MG63 (cell line): ENCODE data around the gene KISS1. TPM values are rescaled to one million over a fixed set of nuclear protein-coding genes. Genes with fewer than 3 reads are reported as not detected.

Source experiments
- DNase-seq: peaks from one replicate; pipeline ENCODE4 v3.0.0-alpha.2; 2020
- H3K27me3 ChIP-seq: fragments of 250-450 bp; sonication (Bioruptor Pico); 2 replicates; pipeline ENCODE4 v1.5.1; 2020; ENCODE audit warnings: mild to moderate bottlenecking, moderate library complexity
- H3K36me3 ChIP-seq: fragments of 250-450 bp; sonication (Bioruptor Pico); 2 replicates; pipeline ENCODE4 v1.5.1; 2020; ENCODE audit warnings: mild to moderate bottlenecking, moderate library complexity
- H3K4me3 ChIP-seq: fragments of 250-450 bp; sonication (Bioruptor Pico); 2 replicates; pipeline ENCODE4 v1.5.1; 2020; ENCODE audit warnings: mild to moderate bottlenecking, moderate library complexity
- H3K9me3 ChIP-seq: fragments of 250-450 bp; sonication (Bioruptor Pico); 2 replicates; pipeline ENCODE4 v1.5.1; 2020; ENCODE audit warnings: mild to moderate bottlenecking, moderate library complexity
- total RNA-seq: library from RNA; depleted of rRNA; stranded (reverse); fragments of >200 nt; shearing (Covaris generic); gene quantifications from 2 replicates; pipeline ENCODE4 v1.2.3, GENCODE V29; 2014; ENCODE audit warnings: low replicate concordance

KISS1 gene
- total RNA-seq, 1 experiment from 2014 or later = not detected

DNA sequence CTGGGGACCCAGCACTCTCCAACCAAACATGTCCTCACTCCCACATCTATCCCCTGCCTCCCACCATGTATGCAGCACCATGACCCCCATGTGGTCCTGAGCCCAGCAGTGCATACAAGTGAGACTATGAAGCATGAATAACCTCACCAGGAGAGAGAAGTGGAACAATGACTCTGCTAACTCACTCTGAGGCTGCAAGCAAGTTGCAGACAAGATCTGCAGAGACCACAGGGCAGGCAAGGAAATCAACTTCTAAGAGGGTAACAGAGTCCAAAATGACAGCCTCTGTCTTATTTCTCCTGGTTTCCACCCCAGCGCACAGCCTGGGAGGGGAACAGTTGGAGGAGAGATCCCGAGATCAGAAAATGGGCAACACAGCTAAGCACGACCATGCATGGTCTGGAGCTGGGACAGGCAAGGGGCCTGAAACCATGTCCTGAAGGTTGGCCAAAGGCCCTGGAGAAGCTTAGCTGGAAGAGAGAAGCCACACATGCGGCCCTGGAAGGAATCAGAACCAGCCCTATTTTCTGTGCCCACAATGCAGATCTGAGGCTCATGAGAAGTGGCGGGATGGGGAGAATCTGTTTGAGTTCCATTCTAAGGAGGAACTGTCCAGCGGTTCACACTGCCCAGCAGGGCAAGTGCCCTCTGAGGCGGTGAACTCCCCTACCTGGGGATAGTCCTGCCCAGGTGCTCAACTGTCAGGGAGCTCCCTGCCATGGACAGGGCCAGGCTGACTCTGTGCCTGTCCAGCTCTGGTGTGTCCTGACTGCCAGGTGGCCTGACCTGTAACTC lies 17.6 kb downstream of the KISS1 start:
- Histone ChIP-seq H3K9me3 (no peaks in the 10 kb centered on the region), H3K4me3 (no peak overlapping the region), H3K36me3 (no peaks in the 10 kb centered on the region), H3K27me3 (peaks cover 13% of the 10 kb centered on the region)
- no peak for DNase-seq

DNA sequence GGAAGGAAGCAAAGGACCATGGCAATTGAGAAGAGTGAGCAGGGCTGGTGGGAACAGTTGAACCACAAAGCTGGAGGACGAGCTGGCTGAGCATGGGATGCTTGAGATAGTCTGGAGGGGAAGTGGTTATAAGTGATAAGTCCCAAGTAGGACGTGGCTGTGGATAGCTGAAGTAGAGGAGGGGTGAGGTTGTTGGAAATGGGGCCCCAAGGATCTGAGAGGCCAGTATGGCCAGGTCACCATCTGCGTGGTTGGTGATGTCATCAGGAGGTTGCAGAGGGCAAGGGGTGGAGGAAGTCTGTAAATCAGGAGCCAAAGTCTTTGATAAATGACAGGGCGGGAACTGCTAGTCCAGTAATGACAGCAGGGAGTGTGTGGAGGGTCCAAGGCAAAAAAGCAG lies 19.2 kb downstream of the KISS1 start:
- H3K27me3 ChIP-seq = peaks cover 13% of the 10 kb centered on the region

DNA sequence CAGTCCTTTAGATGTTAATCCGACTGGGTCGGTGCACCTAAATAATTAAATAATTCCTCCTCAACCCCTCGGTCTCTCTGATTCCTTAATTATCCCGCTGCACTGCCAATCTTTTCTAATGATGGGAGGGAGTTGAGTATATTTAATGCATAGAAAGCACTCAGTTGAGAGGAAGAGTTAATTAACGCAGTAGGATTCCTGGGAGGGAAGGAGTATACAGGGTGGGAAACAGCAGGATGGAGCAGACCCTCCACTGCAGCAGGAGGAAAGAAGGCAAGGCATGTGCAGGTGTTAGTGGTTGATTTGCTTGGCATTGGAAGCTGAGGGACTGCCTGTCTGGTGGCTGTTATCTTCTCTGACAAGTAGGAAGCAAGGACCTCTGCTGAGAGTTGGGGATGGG lies 20.2 kb downstream of the KISS1 start:
- H3K36me3 ChIP-seq = no peaks in the 10 kb centered on the region
- no peak for DNase-seq
- peaks cover 13% of the 10 kb centered on the region for H3K27me3 ChIP-seq
- H3K4me3 ChIP-seq = no peak overlapping the region
- H3K9me3 ChIP-seq = peaks cover 5% of the 10 kb centered on the region

More for the DNA sequence above, 19.2 kb downstream of the KISS1 start:
- no peak overlapping the region for H3K4me3 ChIP-seq
- no peaks in the 10 kb centered on the region for H3K9me3 ChIP-seq
- no peaks in the 10 kb centered on the region for H3K36me3 ChIP-seq
- no peak for DNase-seq

DNA sequence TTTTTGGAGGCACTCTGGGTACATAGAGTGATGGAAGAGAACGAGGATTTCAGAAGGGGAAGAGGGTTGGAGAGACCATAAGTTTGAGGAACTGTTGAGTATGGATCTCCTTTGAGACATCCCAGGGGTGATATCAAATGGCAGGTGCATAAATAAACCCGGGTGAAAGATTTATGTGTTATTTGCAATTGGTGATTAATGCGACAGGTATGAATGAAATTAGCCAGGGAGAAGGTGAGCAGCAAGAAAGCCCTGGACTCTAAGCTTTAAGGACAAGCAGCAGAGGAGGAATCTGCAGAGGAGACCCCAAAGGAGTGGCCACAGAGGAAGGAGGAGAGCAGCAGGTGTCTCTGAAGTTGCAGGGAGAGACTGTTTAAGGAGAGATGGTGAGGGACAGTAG lies 21.3 kb downstream of the KISS1 start:
- H3K36me3 ChIP-seq = no peaks in the 10 kb centered on the region
- peaks cover 13% of the 10 kb centered on the region for H3K27me3 ChIP-seq
- no peak for DNase-seq
- peaks cover 14% of the 10 kb centered on the region for H3K9me3 ChIP-seq
- H3K4me3 ChIP-seq = no peak overlapping the region

DNA sequence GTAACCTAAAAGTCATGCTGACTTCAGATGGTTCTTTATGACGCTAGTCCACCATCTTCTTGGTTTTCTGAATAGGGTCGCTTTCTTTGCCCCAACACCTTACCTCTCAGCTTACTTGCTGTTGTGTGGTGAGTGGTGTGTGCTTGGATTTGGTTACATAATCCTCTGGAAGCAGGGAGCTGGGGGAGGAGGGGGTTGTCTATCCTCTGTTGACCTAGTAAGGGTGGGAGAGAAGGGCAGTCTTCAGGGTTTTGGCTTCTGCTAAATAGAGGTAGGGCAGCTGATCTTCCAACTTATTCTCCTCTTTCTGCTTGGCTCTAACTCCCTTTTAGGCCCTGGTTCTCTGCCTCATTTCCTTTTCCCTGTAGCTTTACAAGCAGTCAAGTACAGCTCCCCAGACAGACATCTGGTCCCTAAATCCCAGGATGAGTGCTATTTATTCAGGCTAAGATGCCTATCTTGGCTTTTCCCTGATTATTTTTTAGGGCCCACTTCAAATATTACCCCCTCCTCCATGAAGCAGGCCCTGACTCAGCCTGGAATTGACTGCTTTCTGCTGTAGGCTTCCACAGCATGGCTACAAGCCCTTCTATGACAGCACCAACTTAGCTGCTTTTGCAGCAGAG lies 23.8 kb downstream of the KISS1 start:
- Histone ChIP-seq H3K9me3 (peaks cover 32% of the 10 kb centered on the region), H3K36me3 (no peaks in the 10 kb centered on the region), H3K27me3 (peaks cover 6% of the 10 kb centered on the region), H3K4me3 (no peak overlapping the region)
- DNase-seq = no peak

DNA sequence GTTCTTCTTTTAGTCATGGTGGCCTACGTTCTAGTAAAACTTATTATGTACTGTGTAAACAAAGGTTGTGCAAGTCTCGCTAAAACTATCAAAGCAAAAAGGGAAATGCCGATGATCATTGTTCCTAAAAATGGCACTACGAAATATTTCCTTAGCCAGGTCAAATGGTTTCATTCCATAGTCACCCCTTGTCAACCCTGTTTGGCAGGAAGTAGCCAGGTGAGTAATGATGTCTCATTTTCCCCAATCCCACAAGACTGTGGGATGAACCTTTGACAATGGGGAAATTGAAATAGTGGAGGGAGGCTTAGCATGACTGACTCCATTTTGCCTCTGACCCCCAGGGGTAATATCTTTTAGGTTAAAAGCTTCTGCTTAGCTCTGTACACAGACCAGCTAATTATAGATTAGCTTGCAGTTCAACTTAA lies 24.5 kb downstream of the KISS1 start:
- Histone ChIP-seq H3K9me3 (peaks cover 39% of the 10 kb centered on the region), H3K27me3 (peaks cover 6% of the 10 kb centered on the region), H3K4me3 (no peak overlapping the region), H3K36me3 (no peaks in the 10 kb centered on the region)
- peak; percentile 14 for DNase-seq

DNA sequence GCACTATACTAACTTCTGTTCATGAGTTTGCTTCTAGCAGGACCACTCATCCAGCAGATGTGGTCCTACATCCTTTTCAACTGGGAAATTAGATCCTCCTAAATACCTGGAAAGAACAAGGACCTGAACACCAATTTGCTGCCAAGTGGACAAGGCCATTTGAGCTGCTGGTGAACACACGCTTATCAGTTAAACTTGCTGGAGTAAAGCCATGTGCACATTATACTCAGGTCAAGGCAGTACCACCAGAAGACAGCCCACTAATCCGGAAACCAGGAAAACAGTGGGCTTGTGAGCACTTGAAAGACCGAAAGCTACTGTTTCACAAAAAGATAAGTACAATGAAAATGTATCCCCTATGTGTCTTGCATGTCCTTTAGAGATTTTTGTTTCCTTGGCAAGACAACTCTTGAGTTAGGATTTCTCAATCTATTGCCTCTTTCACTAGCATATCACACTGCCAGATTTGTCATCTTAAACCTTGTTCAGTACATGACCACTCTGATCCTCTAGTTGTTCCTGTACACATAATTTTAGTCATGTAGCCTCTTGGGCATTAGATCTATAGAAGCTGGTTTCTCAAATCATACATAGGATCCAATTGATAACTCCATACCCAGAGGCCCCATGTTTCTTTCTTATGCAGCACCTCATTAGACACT lies 25.7 kb downstream of the KISS1 start:
- H3K27me3 ChIP-seq = no peaks in the 10 kb centered on the region; the same call in 1 of the 2 replicates
- DNase-seq = no peak
- H3K4me3 ChIP-seq = no peak overlapping the region
- H3K9me3 ChIP-seq = peaks cover 39% of the 10 kb centered on the region
- H3K36me3 ChIP-seq = no peaks in the 10 kb centered on the region

DNA sequence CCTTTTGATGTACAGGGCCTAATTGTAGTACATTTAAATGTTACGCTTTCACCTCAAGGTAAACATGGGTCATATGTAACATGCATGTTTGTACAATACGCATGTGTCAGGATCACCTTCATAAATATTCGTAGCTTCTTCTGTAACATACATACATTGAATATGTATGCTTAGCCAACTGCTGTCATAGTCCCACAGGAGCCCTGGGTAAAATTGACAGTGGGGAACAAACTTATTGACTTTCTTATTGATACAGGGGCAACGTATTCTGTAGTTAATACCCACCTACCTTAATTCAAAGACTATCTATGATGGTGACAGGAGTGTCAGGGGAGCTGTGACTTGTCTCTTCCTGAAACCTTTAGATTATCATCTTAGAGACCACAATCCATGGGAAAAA lies 26.4 kb downstream of the KISS1 start:
- Histone ChIP-seq H3K9me3 (peaks cover 39% of the 10 kb centered on the region), H3K4me3 (no peak overlapping the region), H3K36me3 (no peaks in the 10 kb centered on the region), H3K27me3 (no peaks in the 10 kb centered on the region)
- no peak for DNase-seq

DNA sequence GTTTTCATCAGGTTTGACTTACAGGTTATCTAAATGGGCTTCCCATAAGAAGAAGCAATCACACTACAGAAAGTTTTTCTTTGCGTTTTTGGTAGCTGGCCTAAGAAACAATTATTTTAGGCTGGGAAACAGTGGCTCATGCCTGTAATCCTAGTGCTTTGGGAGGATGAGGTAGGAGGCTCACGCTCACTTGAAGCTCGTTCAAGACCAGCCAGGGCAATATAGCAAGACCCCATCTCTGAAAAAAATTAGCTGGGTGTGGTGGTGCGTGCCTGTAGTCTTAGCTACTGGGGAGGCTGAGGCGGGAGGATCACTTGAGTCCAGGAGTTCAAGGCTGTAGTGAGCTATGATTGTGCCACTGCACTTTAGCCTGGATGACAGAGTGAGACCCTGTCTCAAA lies 28.6 kb downstream of the KISS1 start:
- Histone ChIP-seq H3K9me3 (peaks cover 39% of the 10 kb centered on the region), H3K4me3 (no peak overlapping the region), H3K36me3 (no peaks in the 10 kb centered on the region), H3K27me3 (no peaks in the 10 kb centered on the region)
- no peak for DNase-seq

DNA sequence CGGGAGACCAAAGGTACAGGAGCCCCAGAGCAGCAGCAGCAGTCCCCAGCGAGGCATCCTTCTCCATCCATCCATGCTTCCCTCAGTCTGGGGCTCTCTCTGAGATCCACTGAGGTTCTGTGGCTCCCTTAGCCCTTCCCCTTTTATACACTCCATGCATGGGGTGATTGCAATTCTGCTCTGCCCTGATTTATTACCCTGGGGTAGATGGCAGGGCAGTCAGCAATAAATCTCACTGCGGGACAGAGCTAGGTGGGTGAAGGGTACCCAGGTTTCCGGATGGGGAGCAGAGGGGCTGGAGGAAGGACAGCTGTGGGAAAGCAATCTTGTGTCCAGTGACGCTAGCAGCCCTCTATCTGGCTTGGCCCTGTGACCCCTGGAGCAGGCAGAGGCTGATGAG lies 30.1 kb downstream of the KISS1 start, which contains the start of gene REN:
REN (minus strand) TSS at position 119 of the 400 bp plus-strand sequence; CDS start at position 75, 44 bp downstream.
- DNase-seq = no peak
- Histone ChIP-seq H3K4me3 (no peak within 1 kb of the TSS), H3K27me3 (no peaks in the 10 kb centered on the region), H3K36me3 (no peaks in the 10 kb centered on the region), H3K9me3 (peaks cover 35% of the 10 kb centered on the region)

DNA sequence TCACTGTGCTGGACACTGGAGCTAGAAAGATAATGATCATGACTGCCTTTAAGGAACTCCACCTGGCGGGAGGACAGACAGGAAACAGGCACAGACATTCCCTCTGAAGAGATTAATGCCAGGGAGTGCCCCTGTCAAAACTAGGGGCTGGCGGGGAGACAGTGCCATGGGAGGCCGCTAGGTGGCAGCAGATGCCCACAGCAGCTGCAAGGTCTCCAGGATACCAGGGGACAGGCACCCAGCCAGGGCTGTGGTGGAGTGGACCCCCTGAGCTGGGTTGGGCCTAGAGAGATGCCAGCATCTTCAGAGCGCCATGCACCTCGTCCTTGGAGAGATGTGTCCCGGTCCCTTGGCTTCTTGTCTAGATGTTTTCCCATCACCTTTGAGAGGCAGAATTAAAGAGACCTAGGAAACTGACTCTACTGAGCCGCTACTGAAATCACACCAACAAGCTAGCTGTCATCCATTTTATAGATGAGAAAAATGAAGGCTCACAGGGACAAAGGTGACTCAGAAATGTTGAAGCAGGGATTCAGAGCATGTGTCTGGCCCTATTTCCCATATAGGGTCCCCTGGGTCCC lies 33.7 kb downstream of the KISS1 start:
- H3K27me3 ChIP-seq = no peaks in the 10 kb centered on the region
- peak; percentile 72 for DNase-seq
- no peak overlapping the region for H3K4me3 ChIP-seq
- H3K9me3 ChIP-seq = peaks cover 8% of the 10 kb centered on the region; the same call in 1 of the 2 replicates
- no peaks in the 10 kb centered on the region for H3K36me3 ChIP-seq

DNA sequence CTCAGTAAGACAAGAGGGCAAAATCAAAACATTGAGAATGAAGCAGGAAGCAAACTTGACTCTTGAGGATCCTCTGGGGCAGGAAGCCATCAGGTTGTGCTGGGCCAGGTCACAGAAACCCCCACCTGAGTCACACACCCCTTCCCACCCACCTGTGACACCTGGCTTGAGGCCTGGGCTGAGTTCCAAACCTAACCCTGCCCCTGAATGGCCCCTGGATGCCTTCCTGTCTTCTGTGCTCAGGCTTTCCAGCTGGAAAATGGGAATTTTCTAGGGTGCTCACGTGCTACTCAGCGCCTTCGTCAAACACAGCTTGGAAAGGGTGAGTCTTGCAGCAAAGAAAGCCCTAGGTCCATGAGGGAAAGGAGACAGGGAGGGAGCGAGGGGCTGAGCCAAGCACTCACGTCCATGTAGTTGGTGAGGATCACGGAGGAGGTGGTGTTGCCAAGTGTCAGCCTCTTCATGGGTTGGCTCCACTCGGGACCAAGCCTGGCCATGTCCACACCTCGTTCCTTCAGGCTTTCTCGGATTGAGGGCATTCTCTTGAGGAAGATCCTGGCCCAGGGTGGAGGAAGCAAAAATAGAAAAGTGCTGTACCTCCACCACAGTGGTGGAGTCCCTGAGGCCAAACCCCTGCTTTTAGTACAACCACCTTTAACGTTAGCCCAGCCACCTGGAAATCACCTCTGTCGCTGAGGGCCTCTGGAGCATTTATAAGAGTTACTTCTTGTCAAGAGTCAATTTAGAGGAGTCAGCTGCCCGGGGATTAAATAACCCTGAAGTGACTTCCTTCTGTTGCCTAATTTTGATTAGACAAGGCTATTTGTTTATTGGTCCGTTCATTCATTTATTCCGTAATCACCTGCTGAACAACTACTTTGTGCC lies 34.4 kb downstream of the KISS1 start:
- Histone ChIP-seq H3K9me3 (peaks cover under 1% of the 10 kb centered on the region; the same call in 1 of the 2 replicates), H3K27me3 (no peaks in the 10 kb centered on the region), H3K36me3 (no peaks in the 10 kb centered on the region), H3K4me3 (no peak overlapping the region)
- no peak for DNase-seq

DNA sequence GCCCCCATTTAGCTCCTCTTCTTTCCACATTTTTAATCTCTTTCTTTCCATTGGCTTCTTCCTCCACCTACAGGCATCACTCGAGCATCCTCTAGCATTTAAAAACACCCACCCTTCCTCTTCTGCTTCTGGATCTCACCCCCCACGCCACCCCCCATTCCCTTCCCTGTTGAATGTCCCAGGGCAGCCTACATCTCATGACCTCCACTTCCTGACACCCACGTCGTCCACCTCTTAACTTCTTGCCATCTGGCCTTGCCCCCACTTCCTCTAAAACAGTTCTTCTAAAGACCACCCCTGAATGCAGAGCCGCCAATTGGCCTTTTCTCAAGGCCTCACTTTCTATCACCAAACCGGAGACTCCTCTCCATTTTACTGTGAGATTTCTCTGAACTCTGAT lies 38.3 kb downstream of the KISS1 start:
- H3K9me3 ChIP-seq = no peaks in the 10 kb centered on the region
- no peak for DNase-seq
- no peaks in the 10 kb centered on the region for H3K36me3 ChIP-seq
- no peak overlapping the region for H3K4me3 ChIP-seq
- no peaks in the 10 kb centered on the region for H3K27me3 ChIP-seq

DNA sequence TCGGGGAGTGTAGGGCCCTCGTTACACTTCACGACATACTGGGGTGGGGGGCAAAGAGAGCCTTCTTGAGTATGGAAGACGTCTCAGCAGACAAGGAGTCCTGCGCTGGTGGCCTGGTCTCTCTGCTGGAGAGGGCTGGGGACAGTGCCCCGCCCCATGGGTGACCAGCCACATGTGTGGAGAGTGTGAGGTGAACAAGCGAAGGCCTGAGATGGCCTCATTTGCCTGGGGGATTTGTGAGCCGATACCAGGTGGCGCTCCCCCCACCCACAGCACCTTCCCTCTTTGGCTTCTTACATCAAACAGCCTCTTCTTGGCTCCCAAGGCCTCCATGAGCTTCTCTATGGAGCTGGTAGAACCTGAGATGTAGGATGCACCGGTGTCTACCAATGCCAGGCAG lies 40.4 kb downstream of the KISS1 start:
- no peaks in the 10 kb centered on the region for H3K9me3 ChIP-seq

DNA sequence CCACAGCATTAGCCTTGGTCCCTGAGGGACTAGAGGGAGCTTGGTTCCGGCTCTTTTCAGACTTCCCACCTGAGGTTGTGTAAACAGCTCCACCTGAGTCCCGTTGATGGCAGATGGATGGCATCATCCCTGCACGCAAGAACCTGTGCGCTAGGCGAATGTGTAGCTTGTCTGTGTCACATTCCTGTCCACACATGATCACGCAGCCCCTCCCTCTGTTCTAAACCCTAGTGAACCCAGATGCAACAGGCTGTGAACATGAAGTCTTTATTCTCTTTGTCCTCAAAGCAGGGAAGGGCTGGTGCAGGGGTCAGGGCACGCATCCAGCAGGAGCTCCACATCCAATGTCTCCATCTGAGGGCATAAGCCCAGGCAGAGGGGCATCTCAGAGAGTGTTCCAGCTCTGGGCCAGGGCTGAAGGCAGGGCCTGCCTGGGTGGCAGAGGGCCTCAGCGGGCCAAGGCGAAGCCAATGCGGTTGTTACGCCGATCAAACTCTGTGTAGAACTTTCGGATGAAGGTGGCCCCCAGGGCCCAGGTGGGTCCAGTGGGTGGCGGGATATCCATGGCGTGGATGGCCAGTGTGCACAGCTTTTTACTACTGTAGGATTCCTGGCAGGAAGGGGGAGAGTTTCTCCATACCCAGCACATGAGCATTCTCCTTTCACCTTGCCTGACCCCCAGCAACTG lies 41.6 kb downstream of the KISS1 start:
- Histone ChIP-seq H3K27me3 (no peaks in the 10 kb centered on the region), H3K9me3 (no peaks in the 10 kb centered on the region), H3K4me3 (no peak overlapping the region), H3K36me3 (no peaks in the 10 kb centered on the region)
- DNase-seq = no peak

More for the DNA sequence above, 40.4 kb downstream of the KISS1 start:
- no peak for DNase-seq
- Histone ChIP-seq H3K36me3 (no peaks in the 10 kb centered on the region), H3K4me3 (no peak overlapping the region), H3K27me3 (no peaks in the 10 kb centered on the region)

DNA sequence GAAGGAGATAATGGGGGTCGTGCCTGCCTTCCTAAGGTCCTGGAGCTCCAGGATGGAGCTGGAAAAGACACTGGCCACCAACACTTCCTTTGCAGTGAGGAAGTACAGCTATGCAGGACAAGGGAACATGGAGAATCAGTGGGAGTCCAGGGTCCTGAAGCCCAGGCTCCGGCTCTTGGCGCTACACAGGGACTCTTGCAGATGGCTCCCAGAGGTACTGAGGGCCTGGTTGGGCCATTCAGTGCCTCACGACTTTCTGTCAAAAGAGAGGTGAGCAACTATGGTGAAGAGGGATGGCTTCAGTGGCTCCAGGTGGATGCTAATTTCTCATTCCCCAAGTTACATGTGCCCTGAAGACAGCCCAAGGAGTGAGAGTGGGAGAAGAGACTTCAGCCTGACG lies 42.6 kb downstream of the KISS1 start:
- Histone ChIP-seq H3K9me3 (no peaks in the 10 kb centered on the region), H3K27me3 (no peaks in the 10 kb centered on the region)
- no peak for DNase-seq

More for the DNA sequence above, 42.6 kb downstream of the KISS1 start:
- Histone ChIP-seq H3K36me3 (no peaks in the 10 kb centered on the region), H3K4me3 (no peak overlapping the region)
